Right lobe of liver (tissue), 6 donors: Measurements from ENCODE around the gene FCAR. TPM values are rescaled to one million over a fixed set of nuclear protein-coding genes. Genes with fewer than 3 reads are reported as not detected.
A peak's percentile ranks its signal among the peaks of the same experiment; 100 is the strongest.
"Not testable (repeated sequence)": the region's sequence is repeated elsewhere in the genome, so short reads cannot be mapped to it uniquely, and the experiment has no call there.

Experiments
- ATAC-seq, 4 donors: fragments of 200-7000 bp; cut with Tn5 transposase; one replicate each; pipeline ENCODE4 v1.9.1; 2020; ENCODE audit warnings: mild to moderate bottlenecking in 4 of 4, moderate library complexity in 4 of 4
- DNase-seq, 3 donors: peaks; one replicate each; pipeline ENCODE4 v3.0.0-alpha.2; 2020
- H3K27ac ChIP-seq, 3 donors: fragments of 200-600 bp; one replicate each; pipeline ENCODE4 v1.8.0; 2022
- H3K27me3 ChIP-seq, 2 donors: fragments of 200-600 bp; one replicate each; pipeline ENCODE4 v1.8.0; 2022
- H3K36me3 ChIP-seq, 4 donors: fragments of 200-600 bp; sonication (generic) in 1 of 4; one replicate each; pipeline versions ENCODE4 v1.5.1 to v1.8.0; 2017 to 2022; ENCODE audit warnings: control low read depth in 1 of 4
- H3K4me1 ChIP-seq, 4 donors: fragments of 200-600 bp; sonication (generic) in 1 of 4; one replicate each; pipeline versions ENCODE4 v1.5.1 to v1.8.0; 2017 to 2022; ENCODE audit warnings: control low read depth in 1 of 4
- H3K4me3 ChIP-seq, 3 donors: fragments of 200-600 bp; one replicate each; pipeline ENCODE4 v1.8.0; 2022
- H3K9me3 ChIP-seq, 4 donors: fragments of 200-600 bp; sonication (generic) in 1 of 4; one replicate each; pipeline versions ENCODE4 v1.5.1 to v1.8.0; 2017 to 2022; ENCODE audit warnings: control low read depth in 1 of 4
- POLR2A ChIP-seq: fragments of 450-650 bp; IDR thresholded peaks from one replicate; pipeline ENCODE4 v1.6.1; 2017; ENCODE audit warnings: antibody characterized with exemption, mild to moderate bottlenecking
- WGBS: methylation state at CpG from one replicate; pipeline ENCODE4 v1.1.6; 2018; ENCODE audit warnings: low coverage, low lambda C conversion rate; ENCODE audit not compliant: insufficient coverage; ENCODE audit errors: missing lambda C conversion rate; 5-methylcytosine and 5-hydroxymethylcytosine counted together
- intact Hi-C, 2 donors: fragments of 100-400 bp; cut with DNase I; formaldehyde crosslinking; loops; one replicate each; pipeline versions ENCODE4 v1.11.2 to v1.14.1; 2022
- total RNA-seq, 6 experiments: library from RNA; depleted of rRNA in 2 of 6; stranded (reverse); fragments of >200 nt in 2 of 6; fragmentation: NEBNext Ultra II Directional in 3 of 6; extraction: Animal tissue kit (Norgen Biotek cat#: 25700) in 3 of 6; gene quantifications; one replicate each; pipeline versions ENCODE4 v1.1.0 to v1.2.4, GENCODE V29; 2016 to 2023
- TF ChIP-seq, protein P1 (sequence below), 4 donors: fragments of 200-600 bp in 3 of 4; fragments of 450-650 bp in 1 of 4; IDR thresholded peaks; one replicate each; pipeline versions ENCODE4 v1.5.1 to v1.8.0; 2016 to 2022; ENCODE audit warnings: antibody characterized with exemption in 4 of 4, mild to moderate bottlenecking in 2 of 4
- donor health status: DM: no; HTN: yes; CAD: no.
- donor health status: DM: no; HTN: no; CAD: no.
- donor health status: DM: no; HTN: no; CAD: no.
- donor health status: DM: no; HTN: yes; CAD: no.
- donor health status: DM: no; HTN: yes; CAD: no.

FCAR gene
- total RNA-seq, 6 experiments from 2014 or later = 0.22 to 0.73 (median 0.61) TPM; not detected in 1

DNA sequence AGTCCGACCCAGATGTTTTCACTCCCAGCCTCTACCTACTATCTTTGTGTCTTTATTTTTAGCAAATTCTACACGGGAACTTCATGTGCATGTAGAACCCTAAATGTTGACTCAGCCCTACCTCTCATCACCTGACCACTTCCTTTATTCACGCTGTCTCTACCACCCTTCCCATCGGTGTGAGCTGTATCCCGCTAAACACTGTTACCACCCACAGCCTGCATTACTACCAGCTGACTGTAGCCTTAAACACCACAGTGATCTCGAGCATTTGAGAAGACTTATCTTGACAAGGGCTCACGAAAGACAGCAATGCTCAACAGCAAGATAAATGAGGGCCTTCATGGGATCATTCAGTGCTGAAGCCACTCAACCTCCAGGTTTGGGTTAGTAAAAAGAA lies 47.0 kb downstream of the FCAR start:
- TF ChIP-seq POLR2A = no peak
- TF ChIP-seq, protein P1, sequence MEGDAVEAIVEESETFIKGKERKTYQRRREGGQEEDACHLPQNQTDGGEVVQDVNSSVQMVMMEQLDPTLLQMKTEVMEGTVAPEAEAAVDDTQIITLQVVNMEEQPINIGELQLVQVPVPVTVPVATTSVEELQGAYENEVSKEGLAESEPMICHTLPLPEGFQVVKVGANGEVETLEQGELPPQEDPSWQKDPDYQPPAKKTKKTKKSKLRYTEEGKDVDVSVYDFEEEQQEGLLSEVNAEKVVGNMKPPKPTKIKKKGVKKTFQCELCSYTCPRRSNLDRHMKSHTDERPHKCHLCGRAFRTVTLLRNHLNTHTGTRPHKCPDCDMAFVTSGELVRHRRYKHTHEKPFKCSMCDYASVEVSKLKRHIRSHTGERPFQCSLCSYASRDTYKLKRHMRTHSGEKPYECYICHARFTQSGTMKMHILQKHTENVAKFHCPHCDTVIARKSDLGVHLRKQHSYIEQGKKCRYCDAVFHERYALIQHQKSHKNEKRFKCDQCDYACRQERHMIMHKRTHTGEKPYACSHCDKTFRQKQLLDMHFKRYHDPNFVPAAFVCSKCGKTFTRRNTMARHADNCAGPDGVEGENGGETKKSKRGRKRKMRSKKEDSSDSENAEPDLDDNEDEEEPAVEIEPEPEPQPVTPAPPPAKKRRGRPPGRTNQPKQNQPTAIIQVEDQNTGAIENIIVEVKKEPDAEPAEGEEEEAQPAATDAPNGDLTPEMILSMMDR (IDR thresholded peaks at IDR 0.05) = no peak
- intact Hi-C loops = no loop called here
- H3K4me1 ChIP-seq = no peaks in the 10 kb centered on the region
- DNase-seq (no peak), ATAC-seq (peak in 1 of 4 donors; percentile 20)
- H3K36me3 ChIP-seq = no peaks in the 10 kb centered on the region
- no peaks in the 10 kb centered on the region for H3K27me3 ChIP-seq
- H3K27ac ChIP-seq = no peak overlapping the region
- 42% methylated on average over 6 of the region's 7 CpGs for WGBS
- H3K9me3 ChIP-seq = no peaks in the 10 kb centered on the region
- H3K4me3 ChIP-seq = no peak overlapping the region

DNA sequence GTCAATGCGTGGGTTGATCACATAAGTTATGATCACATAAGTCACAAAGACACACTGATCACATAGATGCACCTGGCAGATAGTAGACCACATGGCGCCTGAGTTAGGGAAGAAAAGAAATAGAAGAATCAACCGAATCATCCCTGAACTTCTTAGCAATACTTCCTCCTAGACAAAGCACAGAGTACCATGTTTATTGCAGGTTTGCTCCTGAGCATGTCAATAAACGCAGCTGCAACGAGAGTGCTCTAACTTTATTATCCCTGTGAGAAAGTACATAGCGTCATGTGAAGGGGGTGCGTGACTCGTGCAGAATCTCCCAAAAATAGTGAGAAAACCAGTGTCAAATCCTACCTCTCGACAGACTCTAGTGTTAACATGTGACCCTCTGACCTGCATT lies 49.2 kb downstream of the FCAR start:
- ATAC-seq = no peak
- intact Hi-C loops = no loop called here
- no peak for TF ChIP-seq POLR2A
- TF ChIP-seq, protein P1 (IDR thresholded peaks at IDR 0.05) = no peak
- Histone ChIP-seq H3K27me3 (no peaks in the 10 kb centered on the region), H3K27ac (no peak overlapping the region), H3K9me3 (no peaks in the 10 kb centered on the region), H3K36me3 (no peaks in the 10 kb centered on the region), H3K4me1 (no peaks in the 10 kb centered on the region), H3K4me3 (no peak overlapping the region)
- WGBS = 45% methylated on average over 8 of the region's 9 CpGs
- DNase-seq = no peak

GRCh38 chr19:54928299-54928698 lies 54.3 kb downstream of the FCAR start:
- no peak for TF ChIP-seq POLR2A
- TF ChIP-seq, protein P1 (IDR thresholded peaks at IDR 0.05) = no peak
- Histone ChIP-seq H3K4me1 (no peaks in the 10 kb centered on the region), H3K27ac (no peak overlapping the region), H3K36me3 (no peaks in the 10 kb centered on the region), H3K9me3 (no peaks in the 10 kb centered on the region), H3K27me3 (no peaks in the 10 kb centered on the region), H3K4me3 (no peak overlapping the region)
- no peak for DNase-seq
- intact Hi-C loops = no loop called here
- 80% methylated on average over 2 of the region's 2 CpGs for WGBS
- no peak for ATAC-seq

DNA sequence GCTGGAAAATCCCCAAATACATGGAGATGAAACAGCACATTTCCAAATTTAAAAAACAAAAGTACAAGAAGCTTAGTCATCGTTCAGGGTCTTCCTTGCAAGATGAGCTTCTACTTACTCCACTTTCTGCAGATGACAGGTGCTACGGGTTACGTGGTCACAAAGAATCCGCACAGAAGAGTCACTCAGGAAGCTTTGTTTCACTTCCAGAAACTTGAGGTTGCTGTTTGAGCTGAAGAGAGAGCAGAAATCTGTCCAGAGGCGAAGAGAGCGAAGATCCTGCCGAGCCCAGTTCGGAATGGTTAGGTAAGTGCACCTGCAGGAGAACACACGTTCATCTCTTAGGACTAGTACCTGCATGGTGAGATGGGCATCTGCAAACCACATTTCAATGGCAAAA lies 63.9 kb downstream of the FCAR start:
- no peak for DNase-seq
- Histone ChIP-seq H3K4me1 (no peaks in the 10 kb centered on the region), H3K36me3 (no peaks in the 10 kb centered on the region), H3K27me3 (no peaks in the 10 kb centered on the region), H3K27ac (no peak overlapping the region), H3K4me3 (no peak overlapping the region), H3K9me3 (no peaks in the 10 kb centered on the region)
- WGBS = 57% methylated on average over 8 of the region's 9 CpGs
- intact Hi-C loops = no loop called here
- TF ChIP-seq, protein P1 (IDR thresholded peaks at IDR 0.05) = no peak
- TF ChIP-seq POLR2A = no peak
- no peak for ATAC-seq

GRCh38 chr19:54938906-54939305 lies 64.9 kb downstream of the FCAR start:
- Histone ChIP-seq H3K9me3 (no peaks in the 10 kb centered on the region), H3K36me3 (no peaks in the 10 kb centered on the region), H3K27me3 (no peaks in the 10 kb centered on the region), H3K27ac (no peak overlapping the region), H3K4me1 (no peaks in the 10 kb centered on the region), H3K4me3 (no peak overlapping the region)
- no peak for TF ChIP-seq POLR2A
- TF ChIP-seq, protein P1 (IDR thresholded peaks at IDR 0.05) = no peak
- DNase-seq (no peak), ATAC-seq (no peak)
- 62% methylated on average over 11 of the region's 11 CpGs for WGBS
- intact Hi-C loops = no loop called here

DNA sequence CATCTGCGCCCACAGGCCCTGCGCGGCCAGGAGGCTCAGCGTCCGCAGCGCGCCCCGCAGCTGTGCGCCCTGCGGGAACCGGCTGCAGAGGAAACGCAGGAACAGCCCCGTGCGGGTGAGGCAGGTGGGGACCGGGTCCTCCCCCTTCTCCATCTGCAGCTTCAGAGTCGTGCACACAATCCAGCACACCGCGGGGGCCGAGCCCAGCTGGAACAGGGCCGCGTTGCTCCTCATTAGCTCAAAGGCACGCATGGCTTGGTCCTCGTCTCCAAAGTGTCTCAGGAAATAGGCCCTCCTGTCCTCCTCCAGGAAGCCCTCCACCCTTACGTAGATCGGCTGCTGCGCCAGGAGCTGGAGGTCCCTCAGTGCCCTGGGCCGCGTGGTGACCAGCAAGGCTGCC lies 65.5 kb downstream of the FCAR start:
- no CpG with 5 or more reads among the region's 28 CpGs for WGBS
- ATAC-seq, H3K9me3 ChIP-seq, H3K4me1 ChIP-seq, DNase-seq, H3K27me3 ChIP-seq, H3K36me3 ChIP-seq, intact Hi-C loops, H3K27ac ChIP-seq, H3K4me3 ChIP-seq: not testable (repeated sequence)
